HEK293 (cell line): ENCODE results near the gene HIF1A.

Experiments
- CTCF ChIA-PET: fragments of 350-600 bp; formaldehyde crosslinking; extraction: SDS; loops from one replicate; lab custom pipeline; 2021; ENCODE audit warnings: antibody characterized with exemption; lab: Yijun Ruan, JAX
- POLR2A ChIA-PET: fragments of 300-600 bp; formaldehyde crosslinking; extraction: SDS; loops from one replicate; lab custom pipeline; 2020; ENCODE audit warnings: antibody characterized with exemption, inconsistent platforms; lab: Yijun Ruan, JAX
- H3K27ac ChIP-seq: fragments of 200-500 bp; sonication (Bioruptor generic); 2 replicates; pipeline ENCODE4 v1.5.1; 2014; ENCODE audit warnings: low read depth, low read length, control low read depth, inconsistent platforms; ENCODE audit errors: extremely low read depth
- H3K36me3 ChIP-seq, 2 experiments: fragments of 200-500 bp in 1 of 2; sonication (Bioruptor generic) in 1 of 2; 1 replicate in 1 of 2; 2 replicates in 1 of 2; pipeline ENCODE4 v1.5.1; 2014 to 2017; ENCODE audit warnings: inconsistent platforms in 2 of 2, low read length in 2 of 2; ENCODE audit not compliant: control insufficient read depth in 2 of 2, insufficient read depth in 1 of 2
- H3K4me1 ChIP-seq: fragments of 200-500 bp; sonication (Bioruptor generic); 2 replicates; pipeline ENCODE4 v1.5.1; 2014; ENCODE audit warnings: mild to moderate bottlenecking, low read length, inconsistent platforms; ENCODE audit not compliant: control insufficient read depth, insufficient read depth
- H3K4me3 ChIP-seq: 2 replicates; pipeline ENCODE4 v1.5.1; 2011; ENCODE audit warnings: low read depth, mild to moderate bottlenecking, control low read depth, low read length, moderate library complexity
- H3K9me3 ChIP-seq: fragments of 200-500 bp; sonication (Bioruptor generic); 2 replicates; pipeline ENCODE4 v1.5.1; 2014; ENCODE audit warnings: low read depth, low read length, inconsistent platforms; ENCODE audit not compliant: control insufficient read depth, insufficient read depth
- BCL11A ChIP-seq: fragments of 450-650 bp; formaldehyde crosslinking; IDR thresholded peaks from 2 replicates; pipeline ENCODE4 v1.5.1; 2016; ENCODE audit warnings: low read depth, missing biosample characterization, missing genetic modification characterization
- FEZF1 ChIP-seq: fragments of 450-650 bp; formaldehyde crosslinking; IDR thresholded peaks from 2 replicates; pipeline ENCODE4 v1.5.1; 2016; ENCODE audit warnings: missing biosample characterization, missing genetic modification characterization
- IKZF3 ChIP-seq: fragments of 450-650 bp; IDR thresholded peaks from 2 replicates; pipeline ENCODE4 v1.5.0; 2018; ENCODE audit warnings: missing biosample characterization, mild to moderate bottlenecking, missing genetic modification characterization, moderate library complexity
- KLF1 ChIP-seq: fragments of 450-650 bp; formaldehyde crosslinking; IDR thresholded peaks from 2 replicates; pipeline ENCODE4 v1.5.1; 2016; ENCODE audit warnings: missing biosample characterization, missing genetic modification characterization
- MEIS1 ChIP-seq: sonication (generic); formaldehyde crosslinking; IDR thresholded peaks from 2 replicates; pipeline ENCODE4 v1.8.1; 2022; ENCODE audit warnings: missing genetic modification reagents, mild to moderate bottlenecking, borderline replicate concordance
- MZF1 ChIP-seq: fragments of 450-650 bp; formaldehyde crosslinking; IDR thresholded peaks from 2 replicates; pipeline ENCODE4 v1.5.1; 2017; ENCODE audit warnings: missing biosample characterization, missing genetic modification characterization, borderline replicate concordance
- RBAK ChIP-seq: fragments of 450-650 bp; formaldehyde crosslinking; IDR thresholded peaks from 2 replicates; pipeline ENCODE4 v1.5.1; 2016; ENCODE audit warnings: missing biosample characterization, missing genetic modification characterization
- SP2 ChIP-seq: fragments of 450-650 bp; formaldehyde crosslinking; IDR thresholded peaks from 2 replicates; pipeline ENCODE4 v1.5.1; 2016; ENCODE audit warnings: missing biosample characterization, missing genetic modification characterization
- WT1 ChIP-seq: fragments of 450-650 bp; formaldehyde crosslinking; IDR thresholded peaks from 2 replicates; pipeline ENCODE4 v1.5.1; 2016; ENCODE audit warnings: missing biosample characterization, missing genetic modification characterization
- ZBTB7A ChIP-seq: fragments of 450-650 bp; formaldehyde crosslinking; IDR thresholded peaks from 2 replicates; pipeline ENCODE4 v1.5.1; 2016; ENCODE audit warnings: low read depth, missing biosample characterization, missing genetic modification characterization
- ZNF10 ChIP-seq: fragments of 450-650 bp; formaldehyde crosslinking; IDR thresholded peaks from 2 replicates; pipeline ENCODE4 v1.5.1; 2017; ENCODE audit warnings: missing biosample characterization, missing genetic modification characterization
- ZNF138 ChIP-seq: fragments of 450-650 bp; formaldehyde crosslinking; IDR thresholded peaks from 2 replicates; pipeline ENCODE4 v1.5.1; 2016; ENCODE audit warnings: missing biosample characterization, missing genetic modification characterization, borderline replicate concordance
- ZNF140 ChIP-seq: fragments of 450-650 bp; formaldehyde crosslinking; IDR thresholded peaks from 2 replicates; pipeline ENCODE4 v1.5.1; 2016; ENCODE audit warnings: missing biosample characterization, missing genetic modification characterization
- ZNF248 ChIP-seq: fragments of 450-650 bp; formaldehyde crosslinking; IDR thresholded peaks from 2 replicates; pipeline ENCODE4 v1.5.1; 2017; ENCODE audit warnings: missing biosample characterization, missing genetic modification characterization
- ZNF266 ChIP-seq: fragments of 450-650 bp; formaldehyde crosslinking; IDR thresholded peaks from 2 replicates; pipeline ENCODE4 v1.5.1; 2016; ENCODE audit warnings: missing biosample characterization, missing genetic modification characterization, low read depth
- ZNF416 ChIP-seq: fragments of 450-650 bp; formaldehyde crosslinking; IDR thresholded peaks from 2 replicates; pipeline ENCODE4 v1.5.1; 2016; ENCODE audit warnings: missing biosample characterization, missing genetic modification characterization
- ZNF473 ChIP-seq: fragments of 450-650 bp; formaldehyde crosslinking; IDR thresholded peaks from 2 replicates; pipeline ENCODE4 v1.5.1; 2017; ENCODE audit warnings: missing biosample characterization, missing genetic modification characterization
- ZNF501 ChIP-seq: fragments of 450-650 bp; formaldehyde crosslinking; IDR thresholded peaks from 2 replicates; pipeline ENCODE4 v1.5.1; 2016; ENCODE audit warnings: missing biosample characterization, missing genetic modification characterization
- ZNF510 ChIP-seq: fragments of 450-650 bp; formaldehyde crosslinking; IDR thresholded peaks from 2 replicates; pipeline ENCODE4 v1.5.1; 2018; ENCODE audit warnings: mild to moderate bottlenecking, missing genetic modification characterization, missing biosample characterization; ENCODE audit not compliant: insufficient replicate concordance
- ZNF629 ChIP-seq: fragments of 450-650 bp; formaldehyde crosslinking; IDR thresholded peaks from 2 replicates; pipeline ENCODE4 v1.5.1; 2017; ENCODE audit warnings: missing biosample characterization, missing genetic modification characterization
- ZNF658 ChIP-seq: fragments of 450-650 bp; formaldehyde crosslinking; IDR thresholded peaks from 2 replicates; pipeline ENCODE4; 2016; ENCODE audit warnings: missing biosample characterization, missing genetic modification characterization
- ZNF76 ChIP-seq: fragments of 450-650 bp; formaldehyde crosslinking; IDR thresholded peaks from 2 replicates; pipeline ENCODE4; 2016; ENCODE audit warnings: low read depth, missing biosample characterization, missing genetic modification characterization, borderline replicate concordance
- ZNF837 ChIP-seq: fragments of 450-650 bp; formaldehyde crosslinking; IDR thresholded peaks from 2 replicates; pipeline ENCODE4 v1.5.1; 2016; ENCODE audit warnings: missing biosample characterization, missing genetic modification characterization
- TF ChIP-seq, protein P1 (sequence below): fragments of 450-650 bp; formaldehyde crosslinking; IDR thresholded peaks from 2 replicates; pipeline ENCODE4 v1.5.1; 2016; ENCODE audit warnings: missing biosample characterization, missing genetic modification characterization
- TF ChIP-seq, protein P2 (sequence below): fragments of 450-650 bp; formaldehyde crosslinking; IDR thresholded peaks from 2 replicates; pipeline ENCODE4 v1.5.1; 2016; ENCODE audit warnings: missing biosample characterization, missing genetic modification characterization
- TF ChIP-seq, protein P3 (sequence below): fragments of 450-650 bp; formaldehyde crosslinking; IDR thresholded peaks from 2 replicates; pipeline ENCODE4; 2016; ENCODE audit warnings: missing biosample characterization, missing genetic modification characterization
- TF ChIP-seq, protein P4 (sequence below): fragments of 450-650 bp; formaldehyde crosslinking; IDR thresholded peaks from 2 replicates; pipeline ENCODE4 v1.5.1; 2017; ENCODE audit warnings: missing biosample characterization, missing genetic modification characterization
- TF ChIP-seq, protein P5 (sequence below): fragments of 450-650 bp; formaldehyde crosslinking; IDR thresholded peaks from 2 replicates; pipeline ENCODE4 v1.5.1; 2016; ENCODE audit warnings: missing biosample characterization, missing genetic modification characterization

The HIF1A gene

DNA sequence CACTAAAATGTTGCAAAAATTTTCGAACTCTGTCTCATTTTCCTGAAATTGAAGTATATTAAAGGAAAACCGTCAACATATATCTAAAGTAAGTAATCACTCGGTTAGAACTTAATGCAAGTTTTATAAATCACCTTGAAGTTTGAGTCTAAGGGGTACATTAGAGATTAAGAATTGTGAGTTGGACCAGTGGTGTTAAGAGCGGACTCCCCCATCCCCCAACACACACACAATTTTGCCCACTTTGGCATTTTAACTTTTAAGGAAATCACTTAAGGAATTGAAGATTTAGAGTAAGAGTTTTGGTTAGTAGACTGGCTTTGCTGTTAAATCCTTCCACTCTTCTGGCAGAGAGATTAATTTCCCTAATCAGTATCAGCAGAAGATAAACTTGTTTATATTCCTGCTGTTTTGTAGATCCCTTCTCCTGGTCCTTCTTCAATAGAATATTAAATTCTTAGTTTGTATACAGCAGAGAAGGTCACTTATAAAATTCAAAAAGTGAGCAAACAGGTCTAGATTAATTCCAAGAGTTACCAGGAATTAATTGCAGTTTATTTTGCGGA, 1.5 kb downstream of the HIF1A start:
- no peaks in the 10 kb centered on the region for H3K9me3 ChIP-seq
- H3K4me1 ChIP-seq, result peaks cover 10% of the 10 kb centered on the region; the same call in 1 of the 2 replicates
- CTCF ChIA-PET, result interaction anchor here (1.8 kb wide), 1 partner anchor 226 kb away, joined by 6 read pairs; no protein-coding TSS in a partner anchor
- POLR2A ChIA-PET, result no interaction called here
- no peaks in the 10 kb centered on the region for H3K36me3 ChIP-seq
- peak overlapping the region; percentile 93 for H3K4me3 ChIP-seq
- TF ChIP-seq ZNF248 (no peak), KLF1 (tag by site-specific recombination) (no peak), ZNF473 (tag by site-specific recombination) (no peak), MZF1 (tag by site-specific recombination) (no peak), ZNF138 (tag by site-specific recombination) (no peak), ZNF510 (no peak), ZNF658 (no peak), ZNF76 (tag by site-specific recombination) (no peak), SP2 (tag by site-specific recombination) (no peak), ZNF501 (tag by site-specific recombination) (no peak), ZNF629 (no peak), ZNF10 (peak; percentile 87), WT1 (tag by site-specific recombination) (no peak), ZNF837 (no peak), MEIS1 (CRISPR knock-in tag) (no peak), ZBTB7A (tag by site-specific recombination) (no peak), IKZF3 (tag by site-specific recombination) (0 out of 2 replicates have a peak, but pooled peaks have one; percentile 25), ZNF416 (tag by site-specific recombination) (no peak), BCL11A (tag by site-specific recombination) (no peak), RBAK (tag by site-specific recombination) (no peak), ZNF266 (tag by site-specific recombination) (no peak), ZNF140 (no peak), FEZF1 (peak; percentile 51; the same call in 1 of the 2 replicates)
- TF ChIP-seq, protein P1, sequence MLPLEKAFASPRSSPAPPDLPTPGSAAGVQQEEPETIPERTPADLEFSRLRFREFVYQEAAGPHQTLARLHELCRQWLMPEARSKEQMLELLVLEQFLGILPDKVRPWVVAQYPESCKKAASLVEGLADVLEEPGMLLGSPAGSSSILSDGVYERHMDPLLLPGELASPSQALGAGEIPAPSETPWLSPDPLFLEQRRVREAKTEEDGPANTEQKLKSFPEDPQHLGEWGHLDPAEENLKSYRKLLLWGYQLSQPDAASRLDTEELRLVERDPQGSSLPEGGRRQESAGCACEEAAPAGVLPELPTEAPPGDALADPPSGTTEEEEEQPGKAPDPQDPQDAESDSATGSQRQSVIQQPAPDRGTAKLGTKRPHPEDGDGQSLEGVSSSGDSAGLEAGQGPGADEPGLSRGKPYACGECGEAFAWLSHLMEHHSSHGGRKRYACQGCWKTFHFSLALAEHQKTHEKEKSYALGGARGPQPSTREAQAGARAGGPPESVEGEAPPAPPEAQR (tag by site-specific recombination), result no peak
- TF ChIP-seq, protein P2, sequence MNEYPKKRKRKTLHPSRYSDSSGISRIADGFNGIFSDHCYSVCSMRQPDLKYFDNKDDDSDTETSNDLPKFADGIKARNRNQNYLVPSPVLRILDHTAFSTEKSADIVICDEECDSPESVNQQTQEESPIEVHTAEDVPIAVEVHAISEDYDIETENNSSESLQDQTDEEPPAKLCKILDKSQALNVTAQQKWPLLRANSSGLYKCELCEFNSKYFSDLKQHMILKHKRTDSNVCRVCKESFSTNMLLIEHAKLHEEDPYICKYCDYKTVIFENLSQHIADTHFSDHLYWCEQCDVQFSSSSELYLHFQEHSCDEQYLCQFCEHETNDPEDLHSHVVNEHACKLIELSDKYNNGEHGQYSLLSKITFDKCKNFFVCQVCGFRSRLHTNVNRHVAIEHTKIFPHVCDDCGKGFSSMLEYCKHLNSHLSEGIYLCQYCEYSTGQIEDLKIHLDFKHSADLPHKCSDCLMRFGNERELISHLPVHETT (tag by site-specific recombination), result no peak
- TF ChIP-seq, protein P3, sequence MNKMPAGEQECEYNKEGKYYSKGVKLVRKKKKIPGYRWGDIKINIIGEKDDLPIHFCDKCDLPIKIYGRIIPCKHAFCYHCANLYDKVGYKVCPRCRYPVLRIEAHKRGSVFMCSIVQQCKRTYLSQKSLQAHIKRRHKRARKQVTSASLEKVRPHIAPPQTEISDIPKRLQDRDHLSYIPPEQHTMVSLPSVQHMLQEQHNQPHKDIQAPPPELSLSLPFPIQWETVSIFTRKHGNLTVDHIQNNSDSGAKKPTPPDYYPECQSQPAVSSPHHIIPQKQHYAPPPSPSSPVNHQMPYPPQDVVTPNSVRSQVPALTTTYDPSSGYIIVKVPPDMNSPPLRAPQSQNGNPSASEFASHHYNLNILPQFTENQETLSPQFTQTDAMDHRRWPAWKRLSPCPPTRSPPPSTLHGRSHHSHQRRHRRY (tag by site-specific recombination), result no peak
- TF ChIP-seq, protein P4, sequence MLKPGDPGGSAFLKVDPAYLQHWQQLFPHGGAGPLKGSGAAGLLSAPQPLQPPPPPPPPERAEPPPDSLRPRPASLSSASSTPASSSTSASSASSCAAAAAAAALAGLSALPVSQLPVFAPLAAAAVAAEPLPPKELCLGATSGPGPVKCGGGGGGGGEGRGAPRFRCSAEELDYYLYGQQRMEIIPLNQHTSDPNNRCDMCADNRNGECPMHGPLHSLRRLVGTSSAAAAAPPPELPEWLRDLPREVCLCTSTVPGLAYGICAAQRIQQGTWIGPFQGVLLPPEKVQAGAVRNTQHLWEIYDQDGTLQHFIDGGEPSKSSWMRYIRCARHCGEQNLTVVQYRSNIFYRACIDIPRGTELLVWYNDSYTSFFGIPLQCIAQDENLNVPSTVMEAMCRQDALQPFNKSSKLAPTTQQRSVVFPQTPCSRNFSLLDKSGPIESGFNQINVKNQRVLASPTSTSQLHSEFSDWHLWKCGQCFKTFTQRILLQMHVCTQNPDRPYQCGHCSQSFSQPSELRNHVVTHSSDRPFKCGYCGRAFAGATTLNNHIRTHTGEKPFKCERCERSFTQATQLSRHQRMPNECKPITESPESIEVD (tag by site-specific recombination), result peak; percentile 38; the same call in 1 of the 2 replicates
- TF ChIP-seq, protein P5, sequence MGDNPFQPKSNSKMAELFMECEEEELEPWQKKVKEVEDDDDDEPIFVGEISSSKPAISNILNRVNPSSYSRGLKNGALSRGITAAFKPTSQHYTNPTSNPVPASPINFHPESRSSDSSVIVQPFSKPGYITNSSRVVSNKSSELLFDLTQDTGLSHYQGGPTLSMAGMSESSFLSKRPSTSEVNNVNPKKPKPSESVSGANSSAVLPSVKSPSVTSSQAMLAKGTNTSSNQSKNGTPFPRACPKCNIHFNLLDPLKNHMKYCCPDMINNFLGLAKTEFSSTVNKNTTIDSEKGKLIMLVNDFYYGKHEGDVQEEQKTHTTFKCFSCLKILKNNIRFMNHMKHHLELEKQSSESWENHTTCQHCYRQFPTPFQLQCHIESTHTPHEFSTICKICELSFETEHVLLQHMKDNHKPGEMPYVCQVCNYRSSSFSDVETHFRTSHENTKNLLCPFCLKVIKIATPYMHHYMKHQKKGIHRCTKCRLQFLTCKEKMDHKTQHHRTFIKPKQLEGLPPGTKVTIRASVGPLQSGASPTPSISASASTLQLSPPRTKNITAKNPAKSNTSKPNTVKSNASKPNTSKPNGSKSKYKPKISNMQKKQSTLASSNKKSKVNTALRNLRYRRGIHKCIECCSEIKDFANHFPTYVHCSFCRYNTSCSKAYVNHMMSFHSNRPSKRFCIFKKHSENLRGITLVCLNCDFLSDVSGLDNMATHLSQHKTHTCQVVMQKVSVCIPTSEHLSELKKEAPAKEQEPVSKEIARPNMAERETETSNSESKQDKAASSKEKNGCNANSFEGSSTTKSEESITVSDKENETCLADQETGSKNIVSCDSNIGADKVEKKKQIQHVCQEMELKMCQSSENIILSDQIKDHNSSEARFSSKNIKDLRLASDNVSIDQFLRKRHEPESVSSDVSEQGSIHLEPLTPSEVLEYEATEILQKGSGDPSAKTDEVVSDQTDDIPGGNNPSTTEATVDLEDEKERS, result no peak
- H3K27ac ChIP-seq, result no peak overlapping the region
